ENCODE results near the gene RAE1. TPM values are rescaled to one million over a fixed set of nuclear protein-coding genes. Genes with fewer than 3 reads are reported as not detected.

Gene RAE1
- total and polyA plus RNA-seq, 11 donors, result 7.5 to 26.8 (median 15.5) TPM

DNA sequence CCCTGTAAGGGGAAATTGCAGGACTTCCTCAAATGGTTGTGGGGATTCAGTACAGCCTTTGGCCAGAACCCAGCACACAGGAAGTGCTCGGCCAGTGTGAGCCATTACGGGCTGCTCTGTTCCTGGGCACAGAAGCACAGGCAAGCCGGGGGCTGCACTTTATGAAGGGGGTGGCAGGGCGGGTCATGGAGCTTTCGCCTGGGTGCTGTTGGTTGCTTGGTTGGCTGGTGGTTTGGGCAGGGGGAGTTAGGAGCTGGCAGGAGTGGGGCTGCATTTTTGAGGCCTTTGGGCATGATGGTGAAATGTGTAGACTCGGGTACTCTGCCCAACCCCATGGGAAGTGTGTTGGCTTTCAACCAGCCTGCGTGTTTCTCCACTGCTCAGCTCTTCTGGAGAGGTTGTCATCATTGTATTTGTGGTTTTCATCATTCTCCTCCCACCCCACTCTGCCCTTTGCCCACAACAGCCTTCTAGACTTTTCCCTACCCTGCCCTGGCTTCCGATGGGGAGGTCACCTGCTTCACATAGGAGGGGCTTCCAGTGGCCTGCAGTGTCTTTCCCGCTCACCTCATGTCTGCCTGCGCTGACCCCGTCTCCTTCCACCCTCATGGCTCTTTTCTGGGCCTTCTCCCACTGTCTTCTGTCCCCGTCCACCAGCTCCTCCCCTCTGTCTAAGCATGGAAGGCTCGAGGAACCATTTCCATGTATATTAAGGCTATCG is 24.0 kb downstream of the RAE1 start:
- H3K9me3 ChIP-seq, result no peaks in the 10 kb centered on the region
- H3K4me1 ChIP-seq, result peaks cover 0 to 26% (median 8%) of the 10 kb centered on the region in 12 donors
- peaks cover 0 to 100% (median 43%) of the 10 kb centered on the region in 9 donors for H3K36me3 ChIP-seq
- no peaks in the 10 kb centered on the region for H3K27me3 ChIP-seq
- H3K4me3 ChIP-seq, result peak overlapping the region in 3 of 12 donors; percentile 13 to 38 (median 15)
- peak overlapping the region in 6 of 12 donors; percentile 2 to 78 (median 16) for H3K27ac ChIP-seq
- DNase-seq, result peak in 3 of 5 donors; percentile 63 to 76 (median 64)
- TF ChIP-seq CTCF (IDR thresholded peaks at IDR 0.05) (no peak), POLR2A (IDR thresholded peaks at IDR 0.05) (no peak)
- intact Hi-C loops (cut with DNase I), result loop anchor here in 2 of 10 donors (10.0 kb wide), 1 partner anchor 220 kb away; no protein-coding TSS in a partner anchor
- ATAC-seq, result peak; percentile 59 to 82 (median 70)
- 74 to 79% (median 79%) methylated on average over 14 of the region's 14 CpGs for WGBS, 4 donors

DNA sequence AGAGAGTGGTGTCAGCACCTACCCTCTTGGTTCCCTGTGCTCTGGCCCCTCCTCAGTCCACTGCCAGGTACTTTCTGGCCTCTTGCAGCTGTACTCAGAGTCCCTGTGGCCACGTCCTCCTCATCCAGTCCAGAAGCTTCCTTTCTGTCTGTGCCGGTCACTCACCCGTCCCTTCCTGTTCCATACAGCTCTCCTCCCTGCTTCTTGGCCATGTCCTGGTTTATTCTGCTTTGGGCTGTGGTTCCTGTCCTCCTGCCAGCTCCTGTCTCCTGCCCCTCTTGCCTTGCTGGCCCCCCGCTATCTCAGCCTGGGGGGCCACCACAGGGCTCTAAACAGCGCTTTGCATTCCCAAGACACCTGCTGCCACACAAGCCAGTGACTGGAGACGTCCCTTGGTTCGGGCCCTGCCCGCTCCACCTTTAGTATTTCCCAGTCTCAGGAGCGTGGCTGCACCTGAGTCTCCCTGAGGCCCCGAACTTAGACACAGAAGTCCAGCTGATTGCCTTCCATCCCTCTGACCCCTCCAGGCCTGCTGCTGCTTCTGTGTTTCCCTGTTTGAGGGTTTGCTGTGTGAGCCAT is 24.7 kb downstream of the RAE1 start:
- peaks cover 0 to 100% (median 49%) of the 10 kb centered on the region in 9 donors for H3K36me3 ChIP-seq
- no peak for TF ChIP-seq POLR2A (IDR thresholded peaks at IDR 0.05)
- no peak for TF ChIP-seq CTCF (IDR thresholded peaks at IDR 0.05)
- no peaks in the 10 kb centered on the region for H3K9me3 ChIP-seq
- H3K4me1 ChIP-seq, result peaks cover 0 to 26% (median 8%) of the 10 kb centered on the region in 12 donors
- intact Hi-C loops (cut with DNase I), result loop anchor here in 2 of 10 donors (10.0 kb wide), 1 partner anchor 219 kb away; no protein-coding TSS in a partner anchor
- peak overlapping the region in 2 of 12 donors; percentile 13 to 38 for H3K4me3 ChIP-seq
- peak overlapping the region in 5 of 12 donors; percentile 11 to 78 (median 22) for H3K27ac ChIP-seq
- ATAC-seq (peak; percentile 17 to 41 (median 25)), DNase-seq (peak in 1 of 5 donors; percentile 38)
- H3K27me3 ChIP-seq, result no peaks in the 10 kb centered on the region
- 83 to 90% (median 84%) methylated on average over 10 of the region's 10 CpGs for WGBS, 4 donors

- no peak overlapping the region for H3K4me3 ChIP-seq
- intact Hi-C loops (cut with DNase I), result loop anchor here in 2 of 10 donors (10.0 kb wide), 1 partner anchor 217 kb away; no protein-coding TSS in a partner anchor
- no peak for ATAC-seq
These were observed 26.3 kb downstream of the RAE1 start for GRCh38 chr20:57377350-57377749.

More at GRCh38 chr20:57377350-57377749, 26.3 kb downstream of the RAE1 start:
- Histone ChIP-seq H3K36me3 (peaks cover 0 to 89% (median 52%) of the 10 kb centered on the region in 9 donors), H3K4me1 (peaks cover 0 to 30% (median 8%) of the 10 kb centered on the region in 12 donors), H3K27me3 (no peaks in the 10 kb centered on the region), H3K27ac (no peak overlapping the region), H3K9me3 (no peaks in the 10 kb centered on the region)
- 84 to 88% (median 85%) methylated on average over 13 of the region's 13 CpGs for WGBS, 4 donors
- no peak for DNase-seq
- TF ChIP-seq CTCF (IDR thresholded peaks at IDR 0.05) (no peak), POLR2A (IDR thresholded peaks at IDR 0.05) (no peak)
